WTC11 (cell line): ENCODE data around the gene DBT. TPM values are rescaled to one million over a fixed set of nuclear protein-coding genes. Genes with fewer than 3 reads are reported as not detected.

Experiments used
- ATAC-seq: fragments of 200-7000 bp; cut with Tn5 transposase; 2 replicates; pipeline ENCODE4 v1.10.0; 2021; ENCODE audit warnings: mild to moderate bottlenecking, moderate library complexity
- CTCF ChIA-PET: fragments of 300-600 bp; sonication (Branson Sonifier 250); formaldehyde crosslinking; loops from one replicate; lab custom pipeline; 2021; ENCODE audit warnings: antibody characterized with exemption; lab: Charles Lee
- POLR2A ChIA-PET: fragments of 350-600 bp; sonication (Branson Sonifier 250); formaldehyde crosslinking; loops from one replicate; lab custom pipeline; 2021; ENCODE audit warnings: antibody characterized with exemption; lab: Charles Lee
- DNase-seq: peaks from one replicate; pipeline ENCODE4 v3.0.0; 2021; ENCODE audit warnings: low spot score
- H3K27ac Mint-ChIP-seq: 2 replicates; pipeline ENCODE4 v1.8.0; 2021; ENCODE audit warnings: mixed read lengths
- H3K27me3 Mint-ChIP-seq: 2 replicates; pipeline ENCODE4 v1.8.0; 2021; ENCODE audit warnings: low read depth, mild to moderate bottlenecking, moderate library complexity, mixed read lengths
- H3K36me3 Mint-ChIP-seq: 2 replicates; pipeline ENCODE4 v1.8.0; 2021; ENCODE audit warnings: mixed read lengths
- H3K4me1 Mint-ChIP-seq: 2 replicates; pipeline ENCODE4 v1.8.0; 2022; ENCODE audit warnings: mixed read lengths
- H3K4me3 Mint-ChIP-seq: 2 replicates; pipeline ENCODE4 v1.8.0; 2021; ENCODE audit warnings: mild to moderate bottlenecking, moderate library complexity, mixed read lengths
- H3K9me3 Mint-ChIP-seq: 2 replicates; pipeline ENCODE4 v1.8.0; 2021; ENCODE audit warnings: mixed read lengths
- CREB1 ChIP-seq: sonication (generic); formaldehyde crosslinking; IDR thresholded peaks from 2 replicates; pipeline ENCODE4 v1.8.0; 2023; ENCODE audit warnings: mild to moderate bottlenecking, missing genetic modification reagents
- ELF4 ChIP-seq: sonication (generic); formaldehyde crosslinking; IDR thresholded peaks from 2 replicates; pipeline ENCODE4 v1.8.1; 2022; ENCODE audit warnings: low read depth, mild to moderate bottlenecking, moderate library complexity, missing genetic modification reagents
- ERG ChIP-seq: fragments of 250-450 bp; sonication (Bioruptor Pico); IDR thresholded peaks from 2 replicates; pipeline ENCODE4 v1.8.0; 2021; ENCODE audit warnings: mild to moderate bottlenecking
- GABPB1 ChIP-seq: sonication (generic); formaldehyde crosslinking; IDR thresholded peaks from 2 replicates; pipeline ENCODE4 v1.8.1; 2023; ENCODE audit warnings: mild to moderate bottlenecking, missing genetic modification reagents
- GRHL2 ChIP-seq: fragments of 250-450 bp; sonication (Bioruptor Pico); IDR thresholded peaks from 2 replicates; pipeline ENCODE4 v1.8.0; 2022; ENCODE audit warnings: mild to moderate bottlenecking, moderate library complexity; ENCODE audit not compliant: insufficient replicate concordance, severe bottlenecking
- JAZF1 ChIP-seq: fragments of 250-450 bp; sonication (Bioruptor Pico); IDR thresholded peaks from 2 replicates; pipeline ENCODE4 v1.9.0; 2021; ENCODE audit warnings: moderate library complexity, mild to moderate bottlenecking, inconsistent platforms
- NFYB ChIP-seq: sonication (generic); formaldehyde crosslinking; conservative IDR thresholded peaks from 2 replicates; pipeline ENCODE4 v1.8.0; 2022; ENCODE audit warnings: low read depth, missing genetic modification reagents
- SMAD3 ChIP-seq: sonication (generic); formaldehyde crosslinking; IDR thresholded peaks from 2 replicates; pipeline ENCODE4 v1.8.0; 2022; ENCODE audit warnings: missing genetic modification reagents, mild to moderate bottlenecking, borderline replicate concordance
- TCF7 ChIP-seq: sonication (generic); formaldehyde crosslinking; IDR thresholded peaks from 2 replicates; pipeline ENCODE4 v1.8.0; 2022; ENCODE audit warnings: mild to moderate bottlenecking, low read depth, missing genetic modification reagents, moderate library complexity
- TEAD1 ChIP-seq: sonication (generic); formaldehyde crosslinking; IDR thresholded peaks from 2 replicates; pipeline ENCODE4 v1.8.0; 2022; ENCODE audit warnings: mild to moderate bottlenecking, missing genetic modification reagents
- USF2 ChIP-seq: sonication (generic); formaldehyde crosslinking; IDR thresholded peaks from 2 replicates; pipeline ENCODE4 v1.8.1; 2023; ENCODE audit warnings: mild to moderate bottlenecking, missing genetic modification reagents, moderate library complexity
- ZMAT4 ChIP-seq: fragments of 250-450 bp; sonication (Bioruptor Pico); IDR thresholded peaks from 2 replicates; pipeline ENCODE4 v1.9.0; 2021; ENCODE audit warnings: mild to moderate bottlenecking
- ZNF263 ChIP-seq: sonication (generic); formaldehyde crosslinking; IDR thresholded peaks from 2 replicates; pipeline ENCODE4 v1.8.1; 2022; ENCODE audit warnings: low read depth, mild to moderate bottlenecking, moderate library complexity, missing genetic modification reagents
- ZNF512 ChIP-seq: sonication (generic); formaldehyde crosslinking; IDR thresholded peaks from 2 replicates; pipeline ENCODE4 v1.8.1; 2022; ENCODE audit warnings: missing genetic modification reagents, borderline replicate concordance
- total RNA-seq: library from RNA; stranded (reverse); gene quantifications from 3 replicates; pipeline ENCODE4 v1.2.3, GENCODE V29; 2021
- TF ChIP-seq, protein P1 (sequence below): fragments of 200-600 bp; IDR thresholded peaks from 2 replicates; pipeline ENCODE4 v1.8.0; 2022; ENCODE audit warnings: antibody characterized with exemption
- TF ChIP-seq, protein P2 (sequence below): fragments of 250-450 bp; sonication (Bioruptor Pico); IDR thresholded peaks from 2 replicates; pipeline ENCODE4 v1.9.0; 2021; ENCODE audit warnings: mild to moderate bottlenecking, borderline replicate concordance

DBT gene
- total RNA-seq, 1 experiment from 2014 or later: 20.1 TPM

DNA sequence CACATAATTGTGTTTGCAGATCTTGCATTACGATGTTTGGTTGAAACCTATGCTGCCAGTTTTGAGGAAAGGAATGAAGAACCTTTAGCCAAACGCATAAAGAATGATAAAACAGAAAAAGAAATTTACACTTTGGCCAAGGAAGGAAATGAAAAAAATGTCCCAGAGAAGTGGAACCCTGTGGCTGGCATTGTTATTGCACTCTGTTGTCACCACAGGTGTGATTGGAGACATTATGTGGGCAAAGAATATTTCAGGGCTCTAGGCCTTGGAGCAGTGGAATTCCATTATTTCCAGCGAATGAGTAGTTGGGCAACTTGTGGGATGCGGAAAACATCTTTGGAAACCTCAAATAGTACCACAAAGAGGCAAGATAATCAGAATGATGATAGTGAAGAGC, 101.8 kb downstream of the DBT start:
- peak overlapping the region; percentile 89 for H3K27ac Mint-ChIP-seq
- ATAC-seq: peak; percentile 92
- H3K9me3 Mint-ChIP-seq: no peaks in the 10 kb centered on the region
- H3K36me3 Mint-ChIP-seq: peaks cover 24% of the 10 kb centered on the region
- no peak overlapping the region for H3K4me3 Mint-ChIP-seq
- H3K4me1 Mint-ChIP-seq: peaks cover 11% of the 10 kb centered on the region
- TF ChIP-seq GRHL2 (CRISPR knock-in tag): no peak
- no peak for TF ChIP-seq TEAD1 (CRISPR knock-in tag)
- TF ChIP-seq ELF4 (CRISPR knock-in tag): no peak
- H3K27me3 Mint-ChIP-seq: no peaks in the 10 kb centered on the region
- ChIA-PET POLR2A (interaction anchor here (0.6 kb wide), 1 partner anchor 311 kb away, joined by 3 read pairs; no protein-coding TSS in a partner anchor), CTCF (no interaction called here)
- no peak for DNase-seq

GRCh38 chr1:100146958-100147357, 102.7 kb downstream of the DBT start:
- H3K27me3 Mint-ChIP-seq: no peaks in the 10 kb centered on the region
- ChIA-PET POLR2A (no interaction called here), CTCF (no interaction called here)
- H3K4me1 Mint-ChIP-seq: peaks cover 11% of the 10 kb centered on the region
- H3K27ac Mint-ChIP-seq: no peak overlapping the region
- DNase-seq (no peak), ATAC-seq (no peak)
- H3K9me3 Mint-ChIP-seq: no peaks in the 10 kb centered on the region
- no peak overlapping the region for H3K4me3 Mint-ChIP-seq
- no peak for TF ChIP-seq SMAD3 (CRISPR knock-in tag)
- TF ChIP-seq ERG (CRISPR knock-in tag): no peak
- TF ChIP-seq USF2: no peak
- no peak for TF ChIP-seq NFYB (CRISPR knock-in tag)
- no peak for TF ChIP-seq GABPB1 (CRISPR knock-in tag)
- TF ChIP-seq ZNF263 (CRISPR knock-in tag): no peak
- TF ChIP-seq, protein P1, sequence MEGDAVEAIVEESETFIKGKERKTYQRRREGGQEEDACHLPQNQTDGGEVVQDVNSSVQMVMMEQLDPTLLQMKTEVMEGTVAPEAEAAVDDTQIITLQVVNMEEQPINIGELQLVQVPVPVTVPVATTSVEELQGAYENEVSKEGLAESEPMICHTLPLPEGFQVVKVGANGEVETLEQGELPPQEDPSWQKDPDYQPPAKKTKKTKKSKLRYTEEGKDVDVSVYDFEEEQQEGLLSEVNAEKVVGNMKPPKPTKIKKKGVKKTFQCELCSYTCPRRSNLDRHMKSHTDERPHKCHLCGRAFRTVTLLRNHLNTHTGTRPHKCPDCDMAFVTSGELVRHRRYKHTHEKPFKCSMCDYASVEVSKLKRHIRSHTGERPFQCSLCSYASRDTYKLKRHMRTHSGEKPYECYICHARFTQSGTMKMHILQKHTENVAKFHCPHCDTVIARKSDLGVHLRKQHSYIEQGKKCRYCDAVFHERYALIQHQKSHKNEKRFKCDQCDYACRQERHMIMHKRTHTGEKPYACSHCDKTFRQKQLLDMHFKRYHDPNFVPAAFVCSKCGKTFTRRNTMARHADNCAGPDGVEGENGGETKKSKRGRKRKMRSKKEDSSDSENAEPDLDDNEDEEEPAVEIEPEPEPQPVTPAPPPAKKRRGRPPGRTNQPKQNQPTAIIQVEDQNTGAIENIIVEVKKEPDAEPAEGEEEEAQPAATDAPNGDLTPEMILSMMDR: no peak
- no peak for TF ChIP-seq ZNF512 (CRISPR knock-in tag)
- TF ChIP-seq GRHL2 (CRISPR knock-in tag): no peak
- TF ChIP-seq TCF7 (CRISPR knock-in tag): no peak
- TF ChIP-seq, all 79 proteins: peak for 0
- H3K36me3 Mint-ChIP-seq: peaks cover 28% of the 10 kb centered on the region

DNA sequence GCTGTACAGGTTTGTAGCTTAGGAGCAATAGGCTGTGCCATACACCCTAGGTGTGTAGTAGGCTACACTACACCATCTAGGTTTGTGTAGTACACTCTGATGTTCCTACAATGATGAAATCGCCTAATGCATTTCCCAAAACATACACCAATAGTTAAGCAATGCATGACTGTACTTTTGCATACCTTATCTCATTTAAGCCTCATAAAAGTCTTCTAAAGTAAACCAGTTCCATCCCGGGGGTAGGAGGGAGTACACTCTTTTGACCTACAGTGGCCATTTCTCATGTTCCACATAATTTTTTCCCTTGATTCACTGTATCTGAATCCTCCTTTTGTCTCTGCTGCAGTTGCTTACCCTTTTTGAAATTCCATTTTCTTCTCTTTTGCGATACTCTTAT, 104.5 kb downstream of the DBT start:
- H3K4me1 Mint-ChIP-seq: peaks cover 11% of the 10 kb centered on the region
- no peak overlapping the region for H3K4me3 Mint-ChIP-seq
- ChIA-PET POLR2A (no interaction called here), CTCF (no interaction called here)
- H3K9me3 Mint-ChIP-seq: no peaks in the 10 kb centered on the region
- ATAC-seq (no peak), DNase-seq (no peak)
- H3K27ac Mint-ChIP-seq: no peak overlapping the region
- H3K27me3 Mint-ChIP-seq: no peaks in the 10 kb centered on the region
- peaks cover 33% of the 10 kb centered on the region for H3K36me3 Mint-ChIP-seq
- TF ChIP-seq JAZF1 (CRISPR knock-in tag) (no peak), SMAD3 (CRISPR knock-in tag) (no peak), GABPB1 (CRISPR knock-in tag) (no peak), ZMAT4 (CRISPR knock-in tag) (no peak), CREB1 (no peak), ERG (CRISPR knock-in tag) (no peak), ZNF512 (CRISPR knock-in tag) (no peak)
- TF ChIP-seq, protein P2, sequence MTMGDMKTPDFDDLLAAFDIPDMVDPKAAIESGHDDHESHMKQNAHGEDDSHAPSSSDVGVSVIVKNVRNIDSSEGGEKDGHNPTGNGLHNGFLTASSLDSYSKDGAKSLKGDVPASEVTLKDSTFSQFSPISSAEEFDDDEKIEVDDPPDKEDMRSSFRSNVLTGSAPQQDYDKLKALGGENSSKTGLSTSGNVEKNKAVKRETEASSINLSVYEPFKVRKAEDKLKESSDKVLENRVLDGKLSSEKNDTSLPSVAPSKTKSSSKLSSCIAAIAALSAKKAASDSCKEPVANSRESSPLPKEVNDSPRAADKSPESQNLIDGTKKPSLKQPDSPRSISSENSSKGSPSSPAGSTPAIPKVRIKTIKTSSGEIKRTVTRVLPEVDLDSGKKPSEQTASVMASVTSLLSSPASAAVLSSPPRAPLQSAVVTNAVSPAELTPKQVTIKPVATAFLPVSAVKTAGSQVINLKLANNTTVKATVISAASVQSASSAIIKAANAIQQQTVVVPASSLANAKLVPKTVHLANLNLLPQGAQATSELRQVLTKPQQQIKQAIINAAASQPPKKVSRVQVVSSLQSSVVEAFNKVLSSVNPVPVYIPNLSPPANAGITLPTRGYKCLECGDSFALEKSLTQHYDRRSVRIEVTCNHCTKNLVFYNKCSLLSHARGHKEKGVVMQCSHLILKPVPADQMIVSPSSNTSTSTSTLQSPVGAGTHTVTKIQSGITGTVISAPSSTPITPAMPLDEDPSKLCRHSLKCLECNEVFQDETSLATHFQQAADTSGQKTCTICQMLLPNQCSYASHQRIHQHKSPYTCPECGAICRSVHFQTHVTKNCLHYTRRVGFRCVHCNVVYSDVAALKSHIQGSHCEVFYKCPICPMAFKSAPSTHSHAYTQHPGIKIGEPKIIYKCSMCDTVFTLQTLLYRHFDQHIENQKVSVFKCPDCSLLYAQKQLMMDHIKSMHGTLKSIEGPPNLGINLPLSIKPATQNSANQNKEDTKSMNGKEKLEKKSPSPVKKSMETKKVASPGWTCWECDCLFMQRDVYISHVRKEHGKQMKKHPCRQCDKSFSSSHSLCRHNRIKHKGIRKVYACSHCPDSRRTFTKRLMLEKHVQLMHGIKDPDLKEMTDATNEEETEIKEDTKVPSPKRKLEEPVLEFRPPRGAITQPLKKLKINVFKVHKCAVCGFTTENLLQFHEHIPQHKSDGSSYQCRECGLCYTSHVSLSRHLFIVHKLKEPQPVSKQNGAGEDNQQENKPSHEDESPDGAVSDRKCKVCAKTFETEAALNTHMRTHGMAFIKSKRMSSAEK (CRISPR knock-in tag): no peak
